Ovary (tissue), 3 donors: ENCODE data around the gene PCDHGB1.

Experiments used
- CTCF ChIP-seq, 3 donors: fragments of 450-650 bp in 2 of 3; fragments of 200-600 bp in 1 of 3; IDR thresholded peaks; one replicate each; pipeline versions ENCODE4 v1.5.1 to v1.8.0; 2016 to 2022; ENCODE audit warnings: antibody characterized with exemption in 3 of 3, mild to moderate bottlenecking in 1 of 3
- EP300 ChIP-seq: sonication (generic); formaldehyde crosslinking; IDR thresholded peaks from one replicate; pipeline ENCODE4 v1.6.1; 2017; ENCODE audit warnings: antibody characterized with exemption
- POLR2A ChIP-seq: fragments of 450-650 bp; IDR thresholded peaks from one replicate; pipeline ENCODE4 v1.6.1; 2017; ENCODE audit warnings: antibody characterized with exemption, mild to moderate bottlenecking, moderate library complexity
- donor health status: DM: no; HTN: no; CAD: no.

- TF ChIP-seq CTCF (IDR thresholded peaks at IDR 0.05): no peak
- TF ChIP-seq EP300: no peak
- TF ChIP-seq POLR2A: no peak
Observed at GRCh38 chr5:141319699-141320098, 30.2 kb upstream of the PCDHGB1 start.
